Sigmoid colon (tissue), 7 donors: Measurements from ENCODE around the gene FHIP1A. TPM values are rescaled to one million over a fixed set of nuclear protein-coding genes. Genes with fewer than 3 reads are reported as not detected.

ENCODE experiments used
- DNase-seq: peaks from one replicate; pipeline ENCODE4 v3.0.0-alpha.2; 2019
- H3K27ac ChIP-seq, 4 donors: fragments of 200-600 bp; sonication (generic); one replicate each; pipeline ENCODE4 v1.5.1; 2016 to 2019; ENCODE audit warnings: mild to moderate bottlenecking in 1 of 4
- H3K27me3 ChIP-seq, 3 donors: fragments of 200-600 bp; sonication (generic); one replicate each; pipeline ENCODE4 v1.5.1; 2019; ENCODE audit warnings: mild to moderate bottlenecking in 1 of 3
- H3K36me3 ChIP-seq, 4 donors: fragments of 200-600 bp; sonication (generic); one replicate each; pipeline ENCODE4 v1.5.1; 2016 to 2019
- H3K4me1 ChIP-seq, 4 donors: fragments of 200-600 bp; sonication (generic); one replicate each; pipeline ENCODE4 v1.5.1; 2017 to 2019
- H3K4me3 ChIP-seq, 4 donors: fragments of 200-600 bp; sonication (generic); one replicate each; pipeline ENCODE4 v1.5.1; 2017 to 2019; ENCODE audit warnings: mild to moderate bottlenecking in 2 of 4, moderate library complexity in 1 of 4
- H3K9me3 ChIP-seq, 4 donors: fragments of 200-600 bp in 3 of 4; sonication (generic) in 3 of 4; one replicate each; pipeline versions ENCODE4 v1.5.1 to v1.6.1; 2013 to 2019
- CTCF ChIP-seq, 4 experiments: fragments of 450-650 bp in 3 of 4; fragments of 200-600 bp in 1 of 4; IDR thresholded peaks; one replicate each; pipeline ENCODE4 v1.5.1; 2016 to 2019; ENCODE audit warnings: antibody characterized with exemption in 4 of 4, mild to moderate bottlenecking in 3 of 4, moderate library complexity in 2 of 4
- EP300 ChIP-seq, 4 donors: sonication (generic); formaldehyde crosslinking; IDR thresholded peaks; one replicate each; pipeline ENCODE4 v1.6.1; 2017; ENCODE audit warnings: antibody characterized with exemption in 4 of 4
- POLR2A ChIP-seq, 2 donors: fragments of 450-650 bp; IDR thresholded peaks; one replicate each; pipeline ENCODE4 v1.6.1; 2016; ENCODE audit warnings: antibody characterized with exemption in 2 of 2, mild to moderate bottlenecking in 2 of 2, moderate library complexity in 2 of 2
- POLR2AphosphoS5 ChIP-seq, 4 donors: sonication (generic); formaldehyde crosslinking; IDR thresholded peaks; one replicate each; pipeline ENCODE4 v1.6.1; 2017; ENCODE audit warnings: antibody characterized with exemption in 4 of 4
- WGBS, 2 donors: extraction: QIAGEN DNeasy Blood & Tissue Kit; methylation state at CpG; one replicate each; pipeline ENCODE4 v1.1.7; 2013; 5-methylcytosine and 5-hydroxymethylcytosine counted together
- intact Hi-C: fragments of 100-400 bp; cut with DNase I; formaldehyde crosslinking; loops from one replicate; pipeline ENCODE4 v1.15.1; 2023
- polyA plus RNA-seq, 3 donors: library from polyadenylated mRNA; stranded (reverse); fragments of 200-250 nt; gene quantifications; one replicate each; pipeline ENCODE4 v1.2.3, GENCODE V29; 2013
- total RNA-seq, 4 donors: library from RNA; depleted of rRNA; stranded (reverse); fragments of >200 nt; gene quantifications; one replicate each; pipeline ENCODE4 v1.1.0, GENCODE V29; 2016
- donor health status: healthy with polysubstance abuse.
- donor health status: Bipolar disorder and iron deficiency.
- donor health status: healthy.

FHIP1A gene
- total and polyA plus RNA-seq, 7 donors: 1.4 to 6.0 (median 2.0) TPM

GRCh38 chr4:151415978-151416377 lies 7.0 kb downstream of the FHIP1A start:
- TF ChIP-seq POLR2AphosphoS5 (IDR thresholded peaks at IDR 0.05) (no peak), POLR2A (IDR thresholded peaks at IDR 0.05) (no peak), CTCF (IDR thresholded peaks at IDR 0.05) (no peak), EP300 (IDR thresholded peaks at IDR 0.05) (no peak)

GRCh38 chr4:151417164-151417571 lies 8.2 kb downstream of the FHIP1A start:
- intact Hi-C loops: no loop called here
- TF ChIP-seq CTCF (IDR thresholded peaks at IDR 0.05) (no peak), EP300 (IDR thresholded peaks at IDR 0.05) (no peak), POLR2AphosphoS5 (IDR thresholded peaks at IDR 0.05) (no peak)
- 90 to 92% methylated on average over 5 of the region's 5 CpGs for WGBS, 2 donors
- Histone ChIP-seq H3K4me3 (no peak overlapping the region), H3K36me3 (no peaks in the 10 kb centered on the region), H3K27me3 (no peaks in the 10 kb centered on the region), H3K27ac (no peak overlapping the region), H3K4me1 (no peaks in the 10 kb centered on the region), H3K9me3 (no peaks in the 10 kb centered on the region)
- DNase-seq: no peak

More at GRCh38 chr4:151415978-151416377, 7.0 kb downstream of the FHIP1A start:
- H3K27ac ChIP-seq: no peak overlapping the region
- no peaks in the 10 kb centered on the region for H3K36me3 ChIP-seq
- no peak for DNase-seq
- H3K9me3 ChIP-seq: no peaks in the 10 kb centered on the region
- no peaks in the 10 kb centered on the region for H3K4me1 ChIP-seq
- intact Hi-C loops: no loop called here
- H3K4me3 ChIP-seq: no peak overlapping the region
- no peaks in the 10 kb centered on the region for H3K27me3 ChIP-seq

- H3K27ac ChIP-seq: no peak overlapping the region
- TF ChIP-seq EP300 (IDR thresholded peaks at IDR 0.05) (no peak), POLR2AphosphoS5 (IDR thresholded peaks at IDR 0.05) (no peak), POLR2A (IDR thresholded peaks at IDR 0.05) (no peak), CTCF (IDR thresholded peaks at IDR 0.05) (no peak)
- intact Hi-C loops: no loop called here
- no peak for DNase-seq
- WGBS, 2 donors: 96 to 97% methylated on average over 2 of the region's 2 CpGs
- no peak overlapping the region for H3K4me3 ChIP-seq
- H3K4me1 ChIP-seq: no peaks in the 10 kb centered on the region
- no peaks in the 10 kb centered on the region for H3K9me3 ChIP-seq
- no peaks in the 10 kb centered on the region for H3K36me3 ChIP-seq
- no peaks in the 10 kb centered on the region for H3K27me3 ChIP-seq
Observed at GRCh38 chr4:151417766-151418376, 8.9 kb downstream of the FHIP1A start.

GRCh38 chr4:151418385-151418784 lies 9.4 kb downstream of the FHIP1A start:
- Histone ChIP-seq H3K4me1 (no peaks in the 10 kb centered on the region), H3K4me3 (no peak overlapping the region), H3K9me3 (no peaks in the 10 kb centered on the region), H3K27me3 (no peaks in the 10 kb centered on the region), H3K27ac (no peak overlapping the region), H3K36me3 (no peaks in the 10 kb centered on the region)
- intact Hi-C loops: no loop called here
- no peak for TF ChIP-seq POLR2A (IDR thresholded peaks at IDR 0.05)
- no peak for TF ChIP-seq EP300 (IDR thresholded peaks at IDR 0.05)
- no peak for TF ChIP-seq POLR2AphosphoS5 (IDR thresholded peaks at IDR 0.05)
- TF ChIP-seq CTCF (IDR thresholded peaks at IDR 0.05): no peak
- no peak for DNase-seq

GRCh38 chr4:151418856-151419255 lies 9.9 kb downstream of the FHIP1A start:
- H3K36me3 ChIP-seq: no peaks in the 10 kb centered on the region
- H3K9me3 ChIP-seq: no peaks in the 10 kb centered on the region
- TF ChIP-seq CTCF (IDR thresholded peaks at IDR 0.05): no peak
- TF ChIP-seq POLR2AphosphoS5 (IDR thresholded peaks at IDR 0.05): no peak
- no peak for TF ChIP-seq POLR2A (IDR thresholded peaks at IDR 0.05)
- TF ChIP-seq EP300 (IDR thresholded peaks at IDR 0.05): no peak
- H3K4me3 ChIP-seq: no peak overlapping the region
- H3K27me3 ChIP-seq: no peaks in the 10 kb centered on the region
- 89 to 98% methylated on average over 1 of the region's 1 CpG for WGBS, 2 donors
- no peaks in the 10 kb centered on the region for H3K4me1 ChIP-seq
- H3K27ac ChIP-seq: no peak overlapping the region
- intact Hi-C loops: no loop called here
- no peak for DNase-seq
